Measurements from ENCODE around the gene ARID1B. TPM values are rescaled to one million over a fixed set of nuclear protein-coding genes. Genes with fewer than 3 reads are reported as not detected.

Gene ARID1B
- total RNA-seq, 1 donor from 2014 or later: 62.1 TPM

DNA sequence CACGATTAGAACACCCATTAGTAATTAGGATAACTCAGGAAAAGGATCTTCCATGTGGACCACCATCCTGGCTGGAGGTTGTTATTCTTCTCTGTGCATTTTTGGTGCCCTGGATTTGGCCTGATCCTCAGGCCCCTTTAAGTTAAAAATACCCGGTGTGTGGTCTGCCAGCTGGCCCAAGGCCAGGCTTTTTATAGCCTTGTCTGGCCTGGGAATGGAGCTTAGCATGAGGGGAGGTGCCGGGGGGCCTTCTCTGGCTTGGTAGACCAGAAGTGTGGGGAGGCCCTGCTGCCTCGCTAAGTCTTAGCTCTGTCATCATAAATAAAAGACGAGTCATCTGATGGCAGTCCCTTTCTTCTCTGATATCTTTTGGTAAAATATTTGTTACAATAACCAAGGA is 71.4 kb downstream of the ARID1B start:
- H4K20me1 ChIP-seq (ENCODE audit: low read depth): peaks cover 87% of the 10 kb centered on the region
- H3K9me3 Mint-ChIP-seq: no peaks in the 10 kb centered on the region
- TF ChIP-seq CTCF (IDR thresholded peaks at IDR 0.05) (no peak), EZH2 (IDR thresholded peaks at IDR 0.05) (no peak), EZH2phosphoT487 (IDR thresholded peaks at IDR 0.05) (no peak)
- H3K9ac ChIP-seq: no peak overlapping the region
- H3K27ac ChIP-seq: no peak overlapping the region
- no peaks in the 10 kb centered on the region for H3K36me3 ChIP-seq
- no peaks in the 10 kb centered on the region for H3K27me3 Mint-ChIP-seq (ENCODE audit: insufficient read depth, low read depth)
- H2AFZ ChIP-seq (replicated peaks): no peak overlapping the region
- no peaks in the 10 kb centered on the region for H3K9me3 ChIP-seq (ENCODE audit: low read depth)
- H3K4me3 ChIP-seq: no peak overlapping the region
- H3K36me3 Mint-ChIP-seq: peaks cover 21% of the 10 kb centered on the region
- H3K4me2 ChIP-seq: no peak overlapping the region
- peaks cover 68% of the 10 kb centered on the region for H3K4me1 Mint-ChIP-seq
- H3K4me1 ChIP-seq: peaks cover 44% of the 10 kb centered on the region
- peaks cover 100% of the 10 kb centered on the region for H3K79me2 ChIP-seq (ENCODE audit: low read depth)
- DNase-seq (ENCODE audit: low spot score): peak; percentile 38
- H3F3A ChIP-seq (ENCODE audit: low read depth): no peaks in the 10 kb centered on the region
- no peaks in the 10 kb centered on the region for H3K27me3 ChIP-seq
- no peak overlapping the region for H3K4me3 Mint-ChIP-seq
- H3K27ac Mint-ChIP-seq: no peak overlapping the region

DNA sequence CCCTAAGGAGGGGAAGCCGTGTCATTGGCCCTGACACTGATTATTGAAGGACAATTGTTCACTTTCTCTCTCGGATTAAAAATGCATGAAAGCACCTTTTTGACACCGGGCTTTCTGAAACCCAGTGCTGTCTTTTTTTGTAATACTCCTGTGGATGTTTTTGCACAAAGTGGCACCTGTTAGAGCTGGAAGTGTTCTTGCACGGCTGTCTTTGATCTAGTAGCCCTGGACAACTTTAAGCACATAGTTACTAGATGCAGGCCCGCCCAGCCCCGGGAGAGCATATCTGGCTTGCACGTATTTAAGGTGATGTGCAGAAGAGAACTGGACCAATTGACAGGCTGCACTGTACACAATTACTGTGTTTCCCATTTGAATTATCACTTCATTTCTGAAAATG is 72.6 kb downstream of the ARID1B start:
- peaks cover 89% of the 10 kb centered on the region for H4K20me1 ChIP-seq (ENCODE audit: low read depth)
- H3K36me3 Mint-ChIP-seq: peaks cover 12% of the 10 kb centered on the region
- H2AFZ ChIP-seq (replicated peaks): no peak overlapping the region
- H3K79me2 ChIP-seq (ENCODE audit: low read depth): peaks cover 100% of the 10 kb centered on the region
- H3K4me1 ChIP-seq: peaks cover 44% of the 10 kb centered on the region
- no peak overlapping the region for H3K4me2 ChIP-seq
- H3K9me3 Mint-ChIP-seq: no peaks in the 10 kb centered on the region
- H3K36me3 ChIP-seq: no peaks in the 10 kb centered on the region
- H3K4me3 ChIP-seq: no peak overlapping the region
- H3K27ac ChIP-seq: no peak overlapping the region
- no peaks in the 10 kb centered on the region for H3F3A ChIP-seq (ENCODE audit: low read depth)
- H3K9ac ChIP-seq: no peak overlapping the region
- H3K27ac Mint-ChIP-seq: no peak overlapping the region
- DNase-seq (ENCODE audit: low spot score): no peak
- TF ChIP-seq CTCF (IDR thresholded peaks at IDR 0.05): no peak
- TF ChIP-seq EZH2 (IDR thresholded peaks at IDR 0.05): no peak
- no peak for TF ChIP-seq EZH2phosphoT487 (IDR thresholded peaks at IDR 0.05)
- no peaks in the 10 kb centered on the region for H3K27me3 ChIP-seq
- peaks cover 64% of the 10 kb centered on the region for H3K4me1 Mint-ChIP-seq
- H3K27me3 Mint-ChIP-seq (ENCODE audit: insufficient read depth, low read depth): no peaks in the 10 kb centered on the region
- H3K4me3 Mint-ChIP-seq: no peak overlapping the region
- H3K9me3 ChIP-seq (ENCODE audit: low read depth): no peaks in the 10 kb centered on the region

DNA sequence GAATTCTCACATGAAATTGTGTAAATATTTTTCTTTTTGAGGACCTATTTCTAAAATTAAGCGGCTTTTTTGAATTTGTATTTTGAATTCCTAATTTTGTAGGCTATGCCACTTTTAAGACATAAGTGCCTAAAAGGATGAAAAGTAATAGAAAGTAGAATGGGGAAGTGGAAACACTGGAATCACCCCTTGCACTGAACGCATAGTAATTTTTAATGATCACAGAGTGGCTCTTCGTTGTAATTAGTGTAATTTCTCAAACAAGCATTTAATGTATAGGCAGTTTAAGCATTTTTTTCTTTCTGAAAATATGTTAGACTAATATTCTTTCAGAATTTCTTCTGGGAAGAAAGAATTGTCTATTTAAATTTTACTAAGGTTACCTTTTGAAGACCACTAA is 73.2 kb downstream of the ARID1B start:
- Histone ChIP-seq H2AFZ (replicated peaks) (no peak overlapping the region), H3F3A (ENCODE audit: low read depth) (no peaks in the 10 kb centered on the region), H3K79me2 (ENCODE audit: low read depth) (peaks cover 100% of the 10 kb centered on the region), H3K27me3 (no peaks in the 10 kb centered on the region), H3K4me3 (no peak overlapping the region), H3K27ac (no peak overlapping the region), H3K9me3 (ENCODE audit: low read depth) (no peaks in the 10 kb centered on the region), H3K4me1 (peaks cover 44% of the 10 kb centered on the region), H3K4me2 (no peak overlapping the region), H3K9ac (no peak overlapping the region), H4K20me1 (ENCODE audit: low read depth) (peaks cover 89% of the 10 kb centered on the region), H3K36me3 (no peaks in the 10 kb centered on the region)
- Mint-ChIP-seq H3K4me3 (no peak overlapping the region), H3K36me3 (peaks cover 9% of the 10 kb centered on the region), H3K27ac (no peak overlapping the region), H3K4me1 (peaks cover 66% of the 10 kb centered on the region), H3K27me3 (ENCODE audit: insufficient read depth, low read depth) (no peaks in the 10 kb centered on the region), H3K9me3 (no peaks in the 10 kb centered on the region)
- TF ChIP-seq EZH2 (IDR thresholded peaks at IDR 0.05) (no peak), CTCF (IDR thresholded peaks at IDR 0.05) (no peak), EZH2phosphoT487 (IDR thresholded peaks at IDR 0.05) (no peak)
- DNase-seq (ENCODE audit: low spot score): no peak

Data from neural progenitor cell (in vitro differentiated cells).